A673 (cell line): ENCODE measurements around the gene PRKCH. TPM values are rescaled to one million over a fixed set of nuclear protein-coding genes. Genes with fewer than 3 reads are reported as not detected.
A peak's percentile ranks its signal among the peaks of the same experiment; 100 is the strongest.

ENCODE experiments used
- BruUV-seq: library from RNA; stranded (reverse); fragments of 400-500 nt; replicated peaks from 2 replicates; lab custom pipeline; 2021; lab: Mats Ljungman, UMichigan
- CTCF ChIA-PET: fragments of 300-600 bp; sonication (Branson Sonifier 250); formaldehyde crosslinking; loops from one replicate; lab custom pipeline; 2022; ENCODE audit warnings: antibody characterized with exemption; lab: Charles Lee
- POLR2A ChIA-PET: fragments of 300-600 bp; sonication (Branson Sonifier 250); formaldehyde crosslinking; loops from one replicate; lab custom pipeline; 2022; ENCODE audit warnings: antibody characterized with exemption; ENCODE audit not compliant: low non-redundant PET; lab: Charles Lee
- DNase-seq: peaks from one replicate; pipeline ENCODE4 v3.0.0-alpha.2; 2015; ENCODE audit warnings: low spot score
- H3K27ac ChIP-seq: fragments of 200-600 bp; sonication (generic); 2 replicates; pipeline ENCODE4 v1.5.1; 2016; ENCODE audit warnings: mixed run types, low read depth, mild to moderate bottlenecking, mixed read lengths, antibody characterized with exemption, low read length; ENCODE audit not compliant: poor library complexity, severe bottlenecking
- H3K27me3 ChIP-seq: fragments of 200-600 bp; sonication (generic); replicated peaks from 2 replicates; pipeline ENCODE4 v1.6.1; 2017; ENCODE audit warnings: mixed run types, low read depth, mild to moderate bottlenecking, mixed read lengths, antibody characterized with exemption, low read length; ENCODE audit not compliant: insufficient read depth, poor library complexity
- H3K36me3 ChIP-seq: fragments of 200-600 bp; sonication (generic); 2 replicates; pipeline ENCODE4 v1.6.1; 2016; ENCODE audit warnings: mixed run types, mild to moderate bottlenecking, mixed read lengths, antibody characterized with exemption, low read length; ENCODE audit not compliant: insufficient read depth, poor library complexity, severe bottlenecking
- H3K4me1 ChIP-seq: fragments of 200-600 bp; sonication (generic); 2 replicates; pipeline ENCODE4 v1.6.1; 2017; ENCODE audit warnings: mixed run types, mild to moderate bottlenecking, mixed read lengths, antibody characterized with exemption, low read length; ENCODE audit not compliant: insufficient read depth, poor library complexity, severe bottlenecking
- H3K4me3 ChIP-seq: fragments of 200-600 bp; sonication (generic); 2 replicates; pipeline ENCODE4 v1.5.1; 2016; ENCODE audit warnings: low read depth, mixed run types, mild to moderate bottlenecking, mixed read lengths, low read length; ENCODE audit not compliant: poor library complexity, severe bottlenecking
- H3K9me3 ChIP-seq: fragments of 200-600 bp; sonication (generic); 2 replicates; pipeline ENCODE4 v1.6.1; 2016; ENCODE audit warnings: mixed run types, low read depth, mild to moderate bottlenecking, mixed read lengths, antibody characterized with exemption, low read length; ENCODE audit not compliant: poor library complexity, severe bottlenecking
- EZH2 ChIP-seq: fragments of 200-600 bp; sonication (generic); IDR thresholded peaks from 2 replicates; pipeline ENCODE4 v1.6.1; 2017; ENCODE audit warnings: borderline replicate concordance, low read depth, mild to moderate bottlenecking, mixed read lengths, antibody characterized with exemption, low read length; ENCODE audit not compliant: poor library complexity, severe bottlenecking
- intact Hi-C: fragments of 100-400 bp; cut with micrococcal nuclease; formaldehyde crosslinking; loops from one replicate; pipeline ENCODE4 v1.10.0; 2022; ENCODE audit not compliant: unreplicated experiment
- total RNA-seq: library from RNA; stranded (reverse); gene quantifications from 2 replicates; pipeline ENCODE4 v1.2.3, GENCODE V29; 2021
- TF ChIP-seq, protein P1 (sequence below): fragments of 300-800, 200-600 bp; sonication (generic); conservative IDR thresholded peaks from 2 replicates; pipeline ENCODE4 v1.5.1; 2017; ENCODE audit warnings: low read depth, mild to moderate bottlenecking, antibody characterized with exemption, low read length, moderate library complexity, mixed read lengths

PRKCH gene
- total RNA-seq, 1 experiment from 2014 or later = 1.8 TPM

DNA sequence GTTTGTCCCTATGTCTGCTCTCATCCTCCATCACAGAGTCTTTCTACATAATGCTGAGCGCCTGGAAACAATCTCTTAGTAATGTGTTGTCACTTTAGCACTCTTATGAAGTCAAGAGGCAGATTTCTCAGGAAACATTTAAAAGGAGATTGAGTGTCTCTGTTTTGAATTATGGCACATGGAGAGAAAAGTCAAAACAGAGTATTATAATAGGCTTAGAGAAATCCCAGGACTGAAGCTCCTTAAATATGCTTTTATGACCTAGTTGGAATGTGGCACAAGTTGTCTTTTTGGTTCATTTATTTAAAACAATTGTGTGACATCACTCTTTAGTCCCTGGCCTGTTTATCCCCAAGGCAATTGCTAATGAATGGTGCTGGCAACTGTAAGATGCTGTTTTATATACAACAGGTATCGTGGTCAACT lies 256.1 kb downstream of the PRKCH start:
- peaks cover 16% of the 10 kb centered on the region for H3K4me1 ChIP-seq
- no peaks in the 10 kb centered on the region for H3K9me3 ChIP-seq
- DNase-seq = peak; percentile 26
- H3K4me3 ChIP-seq = no peak overlapping the region
- CTCF ChIA-PET = no interaction called here
- no peaks in the 10 kb centered on the region for H3K27me3 ChIP-seq
- POLR2A ChIA-PET = no interaction called here
- TF ChIP-seq, protein P1, sequence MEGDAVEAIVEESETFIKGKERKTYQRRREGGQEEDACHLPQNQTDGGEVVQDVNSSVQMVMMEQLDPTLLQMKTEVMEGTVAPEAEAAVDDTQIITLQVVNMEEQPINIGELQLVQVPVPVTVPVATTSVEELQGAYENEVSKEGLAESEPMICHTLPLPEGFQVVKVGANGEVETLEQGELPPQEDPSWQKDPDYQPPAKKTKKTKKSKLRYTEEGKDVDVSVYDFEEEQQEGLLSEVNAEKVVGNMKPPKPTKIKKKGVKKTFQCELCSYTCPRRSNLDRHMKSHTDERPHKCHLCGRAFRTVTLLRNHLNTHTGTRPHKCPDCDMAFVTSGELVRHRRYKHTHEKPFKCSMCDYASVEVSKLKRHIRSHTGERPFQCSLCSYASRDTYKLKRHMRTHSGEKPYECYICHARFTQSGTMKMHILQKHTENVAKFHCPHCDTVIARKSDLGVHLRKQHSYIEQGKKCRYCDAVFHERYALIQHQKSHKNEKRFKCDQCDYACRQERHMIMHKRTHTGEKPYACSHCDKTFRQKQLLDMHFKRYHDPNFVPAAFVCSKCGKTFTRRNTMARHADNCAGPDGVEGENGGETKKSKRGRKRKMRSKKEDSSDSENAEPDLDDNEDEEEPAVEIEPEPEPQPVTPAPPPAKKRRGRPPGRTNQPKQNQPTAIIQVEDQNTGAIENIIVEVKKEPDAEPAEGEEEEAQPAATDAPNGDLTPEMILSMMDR = no peak
- TF ChIP-seq EZH2 = no peak
- intact Hi-C loops = no loop called here
- H3K27ac ChIP-seq = no peak overlapping the region
- no TSS peak for BruUV-seq
- no peaks in the 10 kb centered on the region for H3K36me3 ChIP-seq

DNA sequence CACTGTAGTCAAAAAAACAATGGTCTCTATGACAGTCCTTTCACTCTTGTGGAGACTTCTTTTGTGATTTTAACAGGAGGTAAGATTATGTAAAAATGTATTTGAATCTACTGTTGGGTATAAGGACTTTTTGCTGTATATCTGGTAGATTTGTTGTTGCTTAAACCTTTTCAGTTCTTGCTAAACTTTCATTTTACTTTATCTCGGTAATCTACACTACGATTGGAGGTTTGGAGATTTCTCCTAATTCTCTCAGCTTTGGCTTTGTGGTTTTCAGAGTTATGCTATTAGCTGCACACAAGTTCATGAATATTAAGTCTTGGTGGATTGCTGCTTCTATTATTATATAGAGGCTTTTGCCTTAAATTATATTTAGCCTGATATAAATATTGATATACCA lies 257.4 kb downstream of the PRKCH start:
- no peaks in the 10 kb centered on the region for H3K36me3 ChIP-seq
- peaks cover 16% of the 10 kb centered on the region for H3K4me1 ChIP-seq
- H3K4me3 ChIP-seq = no peak overlapping the region
- H3K9me3 ChIP-seq = no peaks in the 10 kb centered on the region
- TF ChIP-seq, protein P1 = no peak
- TF ChIP-seq EZH2 = no peak
- H3K27me3 ChIP-seq = no peaks in the 10 kb centered on the region
- BruUV-seq = no TSS peak
- H3K27ac ChIP-seq = no peak overlapping the region
- POLR2A ChIA-PET = no interaction called here
- CTCF ChIA-PET = no interaction called here
- intact Hi-C loops = no loop called here
- no peak for DNase-seq

DNA sequence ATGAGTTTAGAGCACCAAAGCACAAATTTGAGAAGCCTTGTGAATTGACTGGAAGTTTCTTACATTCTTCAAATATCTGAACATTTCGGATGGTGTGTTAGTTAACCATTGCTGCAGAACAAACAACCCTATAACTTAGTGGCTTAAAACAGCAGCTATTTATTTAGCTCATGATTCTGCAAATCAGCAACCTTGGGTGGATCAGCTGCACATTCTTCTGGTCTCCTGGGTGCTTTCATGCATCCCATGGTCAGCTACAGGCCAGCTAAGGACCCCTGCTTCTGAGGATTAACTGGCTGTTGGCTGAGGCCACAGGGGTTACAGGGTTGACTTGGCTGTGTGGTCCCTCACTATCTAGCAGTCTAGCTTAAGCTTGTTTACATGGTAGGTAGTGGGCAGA lies 260.0 kb downstream of the PRKCH start:
- Histone ChIP-seq H3K4me1 (peaks cover 23% of the 10 kb centered on the region), H3K36me3 (no peaks in the 10 kb centered on the region), H3K27me3 (no peaks in the 10 kb centered on the region), H3K27ac (no peak overlapping the region), H3K9me3 (no peaks in the 10 kb centered on the region), H3K4me3 (no peak overlapping the region)
- intact Hi-C loops = no loop called here
- DNase-seq = no peak
- BruUV-seq = no TSS peak
- ChIA-PET CTCF (no interaction called here), POLR2A (no interaction called here)
- TF ChIP-seq EZH2 = no peak
- TF ChIP-seq, protein P1 = no peak
